Measurements from ENCODE around the gene UTF1.
"Not testable (repeated sequence)": the region's sequence is repeated elsewhere in the genome, so short reads cannot be mapped to it uniquely, and the experiment has no call there.

The UTF1 gene

DNA sequence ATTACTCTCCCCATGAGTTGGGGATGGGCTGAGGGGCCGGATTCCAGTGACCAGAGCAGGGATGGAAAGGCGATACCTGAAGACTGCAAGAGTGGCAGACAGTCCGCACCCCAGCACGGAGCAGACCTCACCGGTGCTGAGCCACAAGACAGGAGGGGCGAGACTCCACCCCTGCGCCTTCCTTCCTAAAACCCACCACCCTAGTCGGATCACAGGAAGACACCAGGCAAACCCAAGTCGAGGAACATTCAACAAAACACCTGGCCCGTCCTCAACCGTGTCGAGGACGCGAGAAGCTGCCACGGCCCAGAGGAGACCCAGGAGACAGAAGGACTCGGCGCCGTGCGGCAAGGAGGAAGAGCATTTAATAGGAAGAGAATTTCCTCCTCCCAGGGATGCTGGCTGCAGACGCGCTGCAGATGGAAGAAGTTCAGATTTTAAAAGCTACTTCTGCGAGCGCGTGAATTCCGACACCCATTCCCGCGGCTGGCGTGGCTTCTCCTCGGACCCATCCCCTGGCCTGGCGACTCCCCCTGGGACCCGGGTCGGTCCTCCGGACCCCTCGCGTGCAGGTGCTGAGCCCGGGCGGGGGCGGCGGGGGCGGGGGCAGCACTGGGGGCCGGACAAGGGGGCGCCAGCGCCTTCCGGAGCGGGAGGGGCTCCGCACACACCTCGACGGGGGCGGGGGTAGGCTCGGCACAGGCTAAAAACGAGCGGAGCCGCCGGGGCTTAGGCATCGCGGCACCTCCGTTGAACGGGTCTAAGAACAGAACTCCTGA is 563 bp upstream of the UTF1 start:
- DNase-seq (ENCODE audit: low read depth) = no peak

- DNase-seq (ENCODE audit: low read depth) = no peak
Observed at GRCh38 chr10:133230387-133231195, 574 bp downstream of the UTF1 start.

GRCh38 chr10:133231244-133231945 is 1.4 kb downstream of the UTF1 start:
- no peak for DNase-seq (ENCODE audit: low read depth)

- DNase-seq (ENCODE audit: low read depth) = no peak
Observed at GRCh38 chr10:133231946-133232574, 2.0 kb downstream of the UTF1 start.

GRCh38 chr10:133234796-133235195 is 4.8 kb downstream of the UTF1 start:
- DNase-seq (ENCODE audit: low read depth) = not testable (repeated sequence)

DNA sequence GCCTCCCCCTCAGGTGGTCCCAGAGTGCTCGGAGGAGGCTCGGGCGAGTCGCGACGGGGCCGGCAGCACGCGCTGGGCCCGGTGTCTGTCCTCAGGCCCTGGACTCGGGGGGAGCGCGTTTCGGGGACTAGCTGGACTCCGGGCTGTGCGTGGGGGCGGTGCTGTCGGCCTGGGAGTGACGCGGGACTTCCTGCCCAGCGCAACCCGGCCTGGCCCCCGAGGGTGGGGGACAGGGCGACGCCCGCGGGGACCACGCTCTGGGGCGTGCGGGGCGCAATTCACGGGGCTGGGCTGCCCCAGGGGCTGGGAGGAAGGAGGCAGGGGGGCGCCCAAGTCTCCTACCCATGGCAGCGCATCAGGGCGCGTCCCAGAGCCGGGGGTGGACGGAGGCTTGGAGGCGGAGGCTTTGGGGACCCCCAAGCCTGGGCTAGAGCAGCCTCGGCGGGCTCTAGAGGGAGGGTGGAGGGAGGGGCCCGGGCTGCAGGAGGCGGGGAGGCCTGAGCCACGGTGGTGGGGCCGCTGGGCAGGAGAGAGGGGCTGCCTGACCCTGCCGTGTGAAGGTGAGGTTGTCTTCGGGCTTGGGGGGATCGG is 5.3 kb downstream of the UTF1 start:
- no peak for DNase-seq (ENCODE audit: low read depth)

DNA sequence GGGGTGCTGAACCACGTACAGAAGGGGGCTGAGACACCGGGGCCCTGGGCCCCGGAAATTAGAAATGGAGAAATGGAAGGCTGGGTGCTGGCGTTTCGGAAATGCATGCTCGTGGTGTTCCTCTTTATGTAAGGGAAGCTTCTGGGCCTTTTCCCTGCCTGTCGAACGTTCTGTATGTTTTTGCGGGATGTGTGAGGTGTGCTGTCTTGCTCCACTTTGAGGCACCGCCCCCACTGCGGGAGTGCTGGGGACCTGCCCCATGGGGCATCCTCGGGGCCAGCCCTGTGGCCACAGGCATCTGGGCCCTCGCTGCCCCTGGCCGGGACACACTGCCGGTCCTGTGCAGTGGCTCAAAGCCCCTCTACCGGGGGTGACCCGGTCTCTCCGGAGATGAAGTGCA is 5.9 kb downstream of the UTF1 start:
- DNase-seq (ENCODE audit: low read depth) = no peak

DNA sequence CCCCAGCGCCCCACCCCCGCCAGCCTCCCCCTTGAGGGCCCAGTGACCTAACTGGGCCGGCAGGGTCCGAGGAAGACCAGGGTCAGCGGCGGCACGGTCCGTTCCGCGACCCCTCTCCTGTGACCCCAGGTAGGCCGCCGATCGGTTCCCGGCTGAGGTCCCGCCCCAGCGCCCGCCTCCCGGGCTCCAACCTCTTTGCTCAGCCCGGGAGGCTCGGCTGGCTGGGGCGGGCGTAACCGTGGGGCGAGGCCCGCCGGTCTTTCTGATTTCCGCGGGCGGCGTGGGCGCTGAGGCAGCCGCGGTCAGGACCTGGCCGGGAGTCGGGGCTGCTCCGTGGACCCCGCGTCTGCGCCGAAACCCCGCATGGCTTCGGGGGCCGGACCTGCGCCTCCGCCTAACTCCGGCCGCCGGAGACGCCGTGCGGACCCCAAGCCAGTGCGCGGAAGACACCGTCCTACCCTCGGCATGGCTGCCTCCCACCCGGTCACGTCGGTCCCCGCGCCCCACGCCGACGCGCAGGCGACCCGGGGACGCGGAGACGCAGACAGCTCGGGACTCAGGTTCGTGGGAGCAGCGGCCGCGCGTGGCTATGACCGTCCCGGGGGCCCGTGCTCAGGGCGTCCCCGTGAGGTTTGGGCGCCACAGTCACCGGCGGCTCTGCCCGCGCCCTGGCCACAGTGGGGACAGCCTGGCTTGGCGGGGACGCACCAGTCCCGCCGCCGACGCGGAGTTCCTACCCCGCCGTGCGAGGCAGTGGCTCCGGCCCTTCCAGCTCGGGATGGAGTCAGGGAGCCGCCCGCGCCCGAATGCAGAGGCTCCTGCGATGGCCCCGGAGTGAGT is 6.6 kb downstream of the UTF1 start:
- DNase-seq (ENCODE audit: low read depth) = no peak

- DNase-seq (ENCODE audit: low read depth) = no peak
Observed at GRCh38 chr10:133237241-133237587, 7.2 kb downstream of the UTF1 start.

DNA sequence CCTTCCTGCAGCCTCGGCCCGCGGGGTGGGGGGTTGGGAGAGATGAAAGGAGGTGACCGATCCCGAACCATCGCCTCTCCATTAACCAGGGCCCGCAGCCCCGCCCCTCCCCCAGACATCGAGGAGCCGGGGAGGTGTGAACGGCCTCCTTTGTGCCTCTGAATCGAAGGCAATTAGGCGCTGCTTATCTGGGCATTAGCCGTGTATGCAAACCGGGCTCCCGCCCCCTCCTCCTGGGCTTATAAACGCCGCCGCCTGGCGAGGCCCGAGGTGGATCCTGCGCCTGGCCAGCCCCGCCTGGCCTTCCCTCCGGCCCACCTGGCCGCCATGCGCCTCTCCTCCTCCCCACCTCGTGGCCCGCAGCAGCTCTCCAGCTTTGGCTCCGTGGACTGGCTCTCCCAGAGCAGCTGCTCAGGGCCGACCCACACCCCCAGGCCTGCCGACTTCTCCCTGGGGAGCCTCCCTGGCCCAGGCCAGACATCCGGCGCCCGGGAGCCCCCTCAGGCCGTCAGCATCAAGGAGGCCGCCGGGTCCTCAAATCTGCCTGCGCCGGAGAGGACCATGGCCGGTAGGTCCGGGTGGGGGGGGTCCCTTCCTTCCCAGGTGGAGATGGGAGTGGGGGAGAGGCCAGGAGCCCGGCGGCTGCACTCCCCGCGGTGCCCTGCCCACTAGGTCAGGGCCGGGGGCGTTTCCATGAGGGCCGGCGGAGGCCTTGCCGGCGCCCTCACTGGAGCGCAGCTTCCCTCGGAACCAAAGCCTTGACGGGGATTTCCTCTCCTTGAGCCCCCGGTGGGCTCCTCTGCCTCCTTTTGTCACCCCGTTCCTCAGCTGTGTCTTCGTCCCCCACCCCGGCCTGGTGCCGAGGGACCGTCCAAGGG is 7.8 kb downstream of the UTF1 start, which contains the start of gene VENTX:
VENTX (plus strand) TSS at position 268 of the 878 bp plus-strand sequence; CDS start at position 328, 60 bp downstream.
- no peak for DNase-seq (ENCODE audit: low read depth)

DNA sequence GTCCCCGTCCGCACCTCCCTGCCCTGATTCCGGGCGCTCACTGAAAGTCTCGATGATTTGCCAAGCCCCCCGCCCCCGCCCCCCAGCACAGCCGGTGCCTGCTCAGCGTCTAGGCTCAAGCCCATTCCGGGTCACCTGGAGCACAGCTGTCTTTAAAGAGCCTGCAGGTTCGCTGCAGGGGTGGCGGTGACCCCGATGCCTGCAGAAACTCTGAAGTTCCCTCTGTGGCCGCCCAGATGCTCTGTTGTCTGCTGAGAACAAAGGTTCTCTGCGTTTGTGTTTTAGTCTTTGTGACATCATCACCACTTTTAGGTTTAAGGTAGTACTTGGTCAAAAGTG is 8.4 kb downstream of the UTF1 start:
- no peak for DNase-seq (ENCODE audit: low read depth)

- DNase-seq (ENCODE audit: low read depth) = no peak
Observed at GRCh38 chr10:133239990-133240389, 10.0 kb downstream of the UTF1 start.

GRCh38 chr10:133241501-133242205 is 11.6 kb downstream of the UTF1 start:
- DNase-seq (ENCODE audit: low read depth) = no peak

DNA sequence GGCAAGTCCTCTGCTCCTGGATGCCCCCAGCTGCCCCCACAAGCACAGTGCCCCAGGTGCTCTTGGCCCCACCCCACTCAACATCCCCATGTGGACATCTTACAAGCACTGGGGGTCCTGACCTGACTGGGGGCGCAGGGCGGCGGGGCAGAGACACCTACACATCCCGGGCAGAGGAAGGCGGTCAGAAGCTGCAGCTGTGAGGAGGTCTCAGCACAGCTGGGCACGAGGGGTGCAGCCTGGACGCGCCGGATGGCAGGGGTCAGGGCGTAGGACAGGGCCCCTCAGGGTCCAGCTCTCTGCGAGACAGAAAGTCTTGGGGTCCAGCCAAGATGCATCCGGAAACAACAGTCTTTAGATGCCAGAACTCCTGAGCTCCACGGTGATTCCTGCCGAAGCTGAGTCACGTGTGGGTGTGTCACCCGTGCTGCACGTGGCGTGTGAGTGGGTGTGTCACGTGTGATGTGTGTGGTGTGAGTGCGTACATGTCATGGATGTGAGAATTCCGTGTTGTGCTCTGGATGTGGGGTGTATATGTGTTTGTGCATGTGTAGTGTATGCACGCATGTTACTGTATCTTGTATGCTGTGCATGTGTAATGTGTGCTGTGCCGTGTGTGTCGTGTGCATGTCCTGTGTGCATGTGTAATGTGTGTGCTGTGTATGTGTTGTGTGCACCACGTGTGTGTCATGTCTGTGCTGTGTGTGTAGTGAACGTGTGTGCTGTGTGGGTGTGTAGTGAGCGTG is 12.8 kb downstream of the UTF1 start:
- no peak for DNase-seq (ENCODE audit: low read depth)

DNA sequence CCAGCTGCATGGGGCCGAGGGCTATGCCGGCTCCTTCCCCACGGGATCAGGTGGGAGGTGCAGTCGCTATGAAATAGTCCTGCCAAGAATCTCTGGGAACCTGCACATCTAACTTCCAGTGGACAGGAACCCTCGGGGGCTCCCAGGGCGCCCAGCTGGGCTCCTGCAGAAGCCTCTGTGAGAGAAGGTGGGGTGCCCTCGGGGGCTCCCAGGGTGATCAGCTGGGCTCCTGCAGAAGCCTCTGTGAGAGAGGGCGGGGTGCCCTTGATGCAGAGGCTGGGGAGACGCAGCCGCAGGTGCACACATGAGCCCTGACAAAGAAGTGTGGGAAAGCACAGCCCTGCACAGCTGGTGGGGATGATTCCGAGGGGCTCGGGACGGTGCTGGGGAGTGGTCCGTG is 13.6 kb downstream of the UTF1 start:
- no peak for DNase-seq (ENCODE audit: low read depth)

GRCh38 chr10:133245439-133246235 is 15.6 kb downstream of the UTF1 start:
- no peak for DNase-seq (ENCODE audit: low read depth)

- DNase-seq (ENCODE audit: low read depth) = no peak
Observed at GRCh38 chr10:133246236-133246626, 16.2 kb downstream of the UTF1 start.
